Endothelial cell of umbilical vein (primary cell): ENCODE results near the gene ATP6V1B1. TPM values are rescaled to one million over a fixed set of nuclear protein-coding genes. Genes with fewer than 3 reads are reported as not detected.

Experiments
- BruUV-seq: library from RNA; stranded (reverse); fragments of 400-500 nt; replicated peaks from 2 replicates; lab custom pipeline; 2021; lab: Mats Ljungman, UMichigan
- CTCF ChIA-PET: fragments of 300-600, 350-600 bp; sonication (Branson Sonifier 250); formaldehyde crosslinking; loops from one replicate; lab custom pipeline; 2021; ENCODE audit warnings: antibody characterized with exemption, inconsistent platforms; lab: Charles Lee
- POLR2A ChIA-PET: fragments of 300-600, 350-600 bp; sonication (Branson Sonifier 250); formaldehyde crosslinking; loops from one replicate; lab custom pipeline; 2021; ENCODE audit warnings: antibody characterized with exemption, inconsistent platforms; lab: Charles Lee
- DNase-seq: peaks from one replicate; pipeline ENCODE4 v3.0.0-alpha.2; 2011; ENCODE audit warnings: low read depth, low spot score
- FAIRE-seq: peaks from 2 replicates; lab custom pipeline; 2011; peaks lifted over from hg19 to GRCh38; lab: Jason Lieb, UNC
- H2AFZ ChIP-seq: 2 replicates; pipeline ENCODE4 v1.6.0; 2012; ENCODE audit warnings: low read depth, low read length, control low read depth, inconsistent platforms
- H3K27ac ChIP-seq: 2 replicates; pipeline ENCODE4 v1.5.1; 2011; ENCODE audit warnings: low read depth, mild to moderate bottlenecking, control low read depth, low read length, moderate library complexity; ENCODE audit not compliant: insufficient read depth
- H3K27me3 ChIP-seq, 2 experiments: 2 replicates each; pipeline versions ENCODE4 v1.6.0 to v1.6.1; 2011; ENCODE audit warnings: low read length in 2 of 2, mixed read lengths in 1 of 2; ENCODE audit not compliant: control insufficient read depth in 2 of 2, insufficient read depth in 2 of 2
- H3K36me3 ChIP-seq, 2 experiments: 2 replicates in 1 of 2; 3 replicates in 1 of 2; pipeline ENCODE4 v1.5.1; 2011; ENCODE audit warnings: low read length in 2 of 2, mild to moderate bottlenecking in 1 of 2, moderate library complexity in 1 of 2; ENCODE audit not compliant: control insufficient read depth in 2 of 2, insufficient read depth in 2 of 2; ENCODE audit errors: extremely low read depth in 1 of 2
- H3K4me1 ChIP-seq: 3 replicates; pipeline ENCODE4 v1.5.1; 2011; ENCODE audit warnings: mild to moderate bottlenecking, low read length; ENCODE audit not compliant: control insufficient read depth, insufficient read depth; ENCODE audit errors: extremely low read depth
- H3K4me2 ChIP-seq: 2 replicates; pipeline ENCODE4 v1.6.1; 2011; ENCODE audit warnings: low read length, control low read depth, mixed read lengths; ENCODE audit not compliant: insufficient read depth
- H3K4me3 ChIP-seq, 3 experiments: fragments of 200-600 bp in 1 of 3; sonication (generic), shearing (Covaris generic) in 1 of 3; replicated peaks in 1 of 3; 2 replicates each; pipeline ENCODE4 v1.5.1; 2011 to 2016; ENCODE audit warnings: control low read depth in 3 of 3, low read length in 3 of 3, mild to moderate bottlenecking in 2 of 3, inconsistent platforms in 1 of 3, low read depth in 1 of 3, moderate library complexity in 1 of 3; ENCODE audit not compliant: insufficient read depth in 1 of 3
- H3K79me2 ChIP-seq: 2 replicates; pipeline ENCODE4 v1.6.0; 2012; ENCODE audit warnings: low read length, inconsistent platforms; ENCODE audit not compliant: control insufficient read depth, insufficient read depth
- H3K9ac ChIP-seq: replicated peaks from 2 replicates; pipeline ENCODE3; 2011; ENCODE audit warnings: low read length, control low read depth; ENCODE audit not compliant: insufficient read depth; ENCODE audit errors: extremely low read depth
- H3K9me1 ChIP-seq: replicated peaks from 3 replicates; pipeline ENCODE4 v1.6.0; 2011; ENCODE audit warnings: mild to moderate bottlenecking, low read length; ENCODE audit not compliant: control insufficient read depth, insufficient read depth; ENCODE audit errors: extremely low read depth
- H3K9me3 ChIP-seq: replicated peaks from 2 replicates; pipeline ENCODE4 v1.5.1; 2012; ENCODE audit warnings: low read length, inconsistent platforms; ENCODE audit not compliant: control insufficient read depth, insufficient read depth
- H4K20me1 ChIP-seq: replicated peaks from 2 replicates; pipeline ENCODE3; 2011; ENCODE audit warnings: mild to moderate bottlenecking, low read length; ENCODE audit not compliant: control insufficient read depth, insufficient read depth; ENCODE audit errors: extremely low read depth
- EZH2 ChIP-seq: IDR thresholded peaks from 2 replicates; pipeline ENCODE4 v1.6.1; 2012; ENCODE audit warnings: borderline replicate concordance, low read depth, mild to moderate bottlenecking, moderate library complexity, low read length, inconsistent platforms; ENCODE audit not compliant: severe bottlenecking
- FOS ChIP-seq: IDR thresholded peaks from 2 replicates; pipeline ENCODE4 v1.6.1; 2011; ENCODE audit warnings: mild to moderate bottlenecking, low read length, moderate library complexity, borderline replicate concordance; ENCODE audit not compliant: insufficient read depth
- GATA2 ChIP-seq: IDR thresholded peaks from 2 replicates; pipeline ENCODE4 v1.7.0; 2011; ENCODE audit warnings: low read depth, mild to moderate bottlenecking, moderate library complexity, mixed read lengths, low read length; ENCODE audit not compliant: insufficient read length, insufficient read depth
- JUN ChIP-seq: IDR thresholded peaks from 2 replicates; pipeline ENCODE4 v1.6.1; 2011; ENCODE audit warnings: borderline replicate concordance, low read depth; ENCODE audit not compliant: insufficient read length, insufficient read depth
- MAX ChIP-seq: IDR thresholded peaks from 2 replicates; pipeline ENCODE4 v1.6.1; 2011; ENCODE audit not compliant: insufficient read depth, insufficient read length
- MYC ChIP-seq: IDR thresholded peaks from one replicate; pipeline ENCODE4 v1.6.1; 2011; ENCODE audit warnings: mild to moderate bottlenecking, low read depth, low read length
- POLR2A ChIP-seq: IDR thresholded peaks from 2 replicates; pipeline ENCODE4 v1.6.1; 2012; ENCODE audit warnings: low read depth, mild to moderate bottlenecking, control low read depth, low read length
- POLR2AphosphoS5 ChIP-seq: IDR thresholded peaks from 2 replicates; pipeline ENCODE4 v1.6.1; 2012; ENCODE audit warnings: low read depth, mild to moderate bottlenecking, control low read depth, low read length, moderate library complexity; ENCODE audit not compliant: insufficient read depth
- dilution Hi-C: fragments of 300-500 bp; cut with MboI; formaldehyde crosslinking; loops from one replicate; pipeline ENCODE4 v1.15.0; 2019; ENCODE audit warnings: low sequenced_read_pairs; ENCODE audit not compliant: extremely low pct_ligation_motif_present
- intact Hi-C: fragments of 100-400 bp; cut with micrococcal nuclease; formaldehyde crosslinking; loops from one replicate; pipeline ENCODE4 v1.10.0; 2022
- polyA plus RNA-seq, 4 experiments: library from polyadenylated mRNA; depleted of rRNA in 3 of 4; stranded (reverse) in 3 of 4; unstranded in 1 of 4; fragments of >200 nt; gene quantifications; 2 replicates each; pipeline versions ENCODE4 v1.2.1 to v1.2.3, GENCODE V29; 2011 to 2012; ENCODE audit warnings: missing spikeins in 1 of 4
- total RNA-seq: library from RNA; stranded (reverse); gene quantifications from 2 replicates; pipeline ENCODE4 v1.2.3, GENCODE V29; 2021
- TF ChIP-seq, protein P1 (sequence below), 2 donors: IDR thresholded peaks; 1 replicate in 1 of 2; 2 replicates in 1 of 2; pipeline ENCODE4 v1.5.1; 2011; ENCODE audit warnings: low read length in 2 of 2, mild to moderate bottlenecking in 2 of 2, moderate library complexity in 2 of 2, control low read depth in 1 of 2, inconsistent platforms in 1 of 2, low read depth in 1 of 2; ENCODE audit not compliant: insufficient read depth in 1 of 2; ENCODE audit errors: extremely low read depth in 1 of 2

Gene ATP6V1B1
- total and polyA plus RNA-seq, 2 donors (not counting 3 experiments of a cell fraction or from before 2014, with no cell fraction given): 0.77 TPM; not detected in 1

DNA sequence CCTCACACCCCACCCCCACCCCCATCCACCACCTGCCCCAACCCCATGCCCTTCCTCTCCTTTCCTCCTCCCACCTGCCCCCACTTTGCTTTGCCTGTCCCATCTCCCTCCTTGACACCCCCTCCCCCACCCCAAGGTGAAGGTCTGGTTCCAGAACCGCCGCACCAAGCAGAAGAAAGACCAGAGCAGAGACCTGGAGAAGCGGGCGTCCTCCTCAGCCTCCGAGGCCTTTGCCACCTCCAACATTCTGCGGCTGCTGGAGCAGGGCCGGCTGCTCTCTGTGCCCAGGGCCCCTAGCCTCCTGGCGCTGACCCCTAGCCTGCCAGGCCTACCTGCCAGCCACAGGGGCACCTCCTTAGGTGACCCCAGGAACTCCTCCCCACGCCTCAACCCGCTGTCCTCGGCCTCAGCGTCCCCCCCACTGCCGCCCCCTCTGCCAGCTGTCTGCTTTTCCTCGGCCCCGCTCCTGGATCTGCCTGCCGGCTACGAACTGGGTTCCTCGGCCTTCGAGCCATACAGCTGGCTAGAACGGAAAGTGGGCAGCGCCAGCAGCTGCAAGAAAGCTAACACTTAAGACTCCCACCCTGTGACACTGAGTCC, 3.0 kb upstream of the ATP6V1B1 start:
- H2AFZ ChIP-seq: no peak overlapping the region
- no peak overlapping the region for H3K9ac ChIP-seq
- no peaks in the 10 kb centered on the region for H3K9me1 ChIP-seq
- H3K9me3 ChIP-seq: no peaks in the 10 kb centered on the region
- dilution Hi-C loops: no loop called here
- intact Hi-C loops: no loop called here
- H3K79me2 ChIP-seq: no peaks in the 10 kb centered on the region
- H3K4me2 ChIP-seq: no peak overlapping the region
- no peaks in the 10 kb centered on the region for H3K4me1 ChIP-seq
- ChIA-PET POLR2A (no interaction called here), CTCF (interaction anchor here (0.9 kb wide), 1 partner anchor 8 kb away, joined by 3 read pairs; no protein-coding TSS in a partner anchor)
- no peak for DNase-seq
- H3K36me3 ChIP-seq: no peaks in the 10 kb centered on the region
- TF ChIP-seq EZH2: no peak
- TF ChIP-seq GATA2: no peak
- no peak for TF ChIP-seq JUN
- TF ChIP-seq, protein P1, sequence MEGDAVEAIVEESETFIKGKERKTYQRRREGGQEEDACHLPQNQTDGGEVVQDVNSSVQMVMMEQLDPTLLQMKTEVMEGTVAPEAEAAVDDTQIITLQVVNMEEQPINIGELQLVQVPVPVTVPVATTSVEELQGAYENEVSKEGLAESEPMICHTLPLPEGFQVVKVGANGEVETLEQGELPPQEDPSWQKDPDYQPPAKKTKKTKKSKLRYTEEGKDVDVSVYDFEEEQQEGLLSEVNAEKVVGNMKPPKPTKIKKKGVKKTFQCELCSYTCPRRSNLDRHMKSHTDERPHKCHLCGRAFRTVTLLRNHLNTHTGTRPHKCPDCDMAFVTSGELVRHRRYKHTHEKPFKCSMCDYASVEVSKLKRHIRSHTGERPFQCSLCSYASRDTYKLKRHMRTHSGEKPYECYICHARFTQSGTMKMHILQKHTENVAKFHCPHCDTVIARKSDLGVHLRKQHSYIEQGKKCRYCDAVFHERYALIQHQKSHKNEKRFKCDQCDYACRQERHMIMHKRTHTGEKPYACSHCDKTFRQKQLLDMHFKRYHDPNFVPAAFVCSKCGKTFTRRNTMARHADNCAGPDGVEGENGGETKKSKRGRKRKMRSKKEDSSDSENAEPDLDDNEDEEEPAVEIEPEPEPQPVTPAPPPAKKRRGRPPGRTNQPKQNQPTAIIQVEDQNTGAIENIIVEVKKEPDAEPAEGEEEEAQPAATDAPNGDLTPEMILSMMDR (IDR thresholded peaks at IDR 0.05; ENCODE audit: extremely low read depth in 1 of 2, insufficient read depth in 1 of 2, low read depth in 1 of 2, low read length in 2 of 2): no peak
- TF ChIP-seq FOS: no peak
- TF ChIP-seq MAX: no peak
- TF ChIP-seq POLR2A: no peak
- TF ChIP-seq MYC: no peak
- TF ChIP-seq POLR2AphosphoS5: no peak
- FAIRE-seq: no peak
- no peak overlapping the region for H3K4me3 ChIP-seq
- peaks cover 0 to 8% of the 10 kb centered on the region in 2 experiments for H3K27me3 ChIP-seq
- no peaks in the 10 kb centered on the region for H4K20me1 ChIP-seq
- H3K27ac ChIP-seq: no peak overlapping the region
- no TSS peak for BruUV-seq
